ENCODE results near the gene DGKH. TPM values are rescaled to one million over a fixed set of nuclear protein-coding genes. Genes with fewer than 3 reads are reported as not detected.
A peak's percentile ranks its signal among the peaks of the same experiment; 100 is the strongest.

The DGKH gene
- total and polyA plus RNA-seq, 9 of the 15 experiments (the other 6 are each of a cell fraction or from before 2014, with no cell fraction given) = 0.38 to 4.4 (median 3.1) TPM

DNA sequence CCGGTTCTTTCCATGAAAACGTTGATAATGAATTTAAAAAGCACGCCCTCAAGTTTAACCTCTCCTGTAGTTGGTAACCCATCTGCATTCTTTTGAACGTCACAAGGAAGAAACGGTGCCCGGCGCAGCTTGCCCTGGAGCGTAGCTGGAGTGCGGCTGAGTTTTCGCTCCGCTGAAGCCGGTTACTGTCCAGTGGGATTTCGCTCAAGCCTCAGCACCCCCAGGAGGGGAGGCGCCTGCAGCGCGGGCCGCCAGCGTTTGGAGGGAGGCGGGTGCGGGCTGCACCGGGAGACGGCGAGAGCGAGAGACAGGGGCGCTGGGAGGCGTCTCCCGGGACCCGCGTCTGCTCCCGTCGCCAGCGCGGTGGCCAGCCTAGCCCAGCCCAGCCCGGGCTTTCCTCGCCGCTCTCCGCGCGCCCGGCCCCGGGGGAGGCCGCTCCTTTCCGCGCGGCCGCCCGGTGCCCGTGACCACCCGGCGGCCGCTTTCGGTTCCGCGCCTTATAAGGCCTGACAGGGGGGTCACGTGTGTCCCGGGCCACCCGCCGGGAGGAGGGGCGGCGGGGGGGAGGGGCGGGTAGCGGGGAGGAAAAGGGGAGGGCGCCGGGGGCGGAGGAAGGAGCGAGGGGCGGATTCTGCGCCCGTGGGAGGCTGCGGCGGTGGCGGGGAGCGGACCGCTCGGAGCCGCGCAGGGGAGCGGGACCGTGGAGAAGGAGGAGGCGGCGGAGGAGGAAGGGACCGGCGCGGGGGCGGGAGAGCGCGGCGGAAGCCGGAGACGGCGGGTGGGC, 8.3 kb upstream of the DGKH start (continued):
- TF ChIP-seq, protein P1, sequence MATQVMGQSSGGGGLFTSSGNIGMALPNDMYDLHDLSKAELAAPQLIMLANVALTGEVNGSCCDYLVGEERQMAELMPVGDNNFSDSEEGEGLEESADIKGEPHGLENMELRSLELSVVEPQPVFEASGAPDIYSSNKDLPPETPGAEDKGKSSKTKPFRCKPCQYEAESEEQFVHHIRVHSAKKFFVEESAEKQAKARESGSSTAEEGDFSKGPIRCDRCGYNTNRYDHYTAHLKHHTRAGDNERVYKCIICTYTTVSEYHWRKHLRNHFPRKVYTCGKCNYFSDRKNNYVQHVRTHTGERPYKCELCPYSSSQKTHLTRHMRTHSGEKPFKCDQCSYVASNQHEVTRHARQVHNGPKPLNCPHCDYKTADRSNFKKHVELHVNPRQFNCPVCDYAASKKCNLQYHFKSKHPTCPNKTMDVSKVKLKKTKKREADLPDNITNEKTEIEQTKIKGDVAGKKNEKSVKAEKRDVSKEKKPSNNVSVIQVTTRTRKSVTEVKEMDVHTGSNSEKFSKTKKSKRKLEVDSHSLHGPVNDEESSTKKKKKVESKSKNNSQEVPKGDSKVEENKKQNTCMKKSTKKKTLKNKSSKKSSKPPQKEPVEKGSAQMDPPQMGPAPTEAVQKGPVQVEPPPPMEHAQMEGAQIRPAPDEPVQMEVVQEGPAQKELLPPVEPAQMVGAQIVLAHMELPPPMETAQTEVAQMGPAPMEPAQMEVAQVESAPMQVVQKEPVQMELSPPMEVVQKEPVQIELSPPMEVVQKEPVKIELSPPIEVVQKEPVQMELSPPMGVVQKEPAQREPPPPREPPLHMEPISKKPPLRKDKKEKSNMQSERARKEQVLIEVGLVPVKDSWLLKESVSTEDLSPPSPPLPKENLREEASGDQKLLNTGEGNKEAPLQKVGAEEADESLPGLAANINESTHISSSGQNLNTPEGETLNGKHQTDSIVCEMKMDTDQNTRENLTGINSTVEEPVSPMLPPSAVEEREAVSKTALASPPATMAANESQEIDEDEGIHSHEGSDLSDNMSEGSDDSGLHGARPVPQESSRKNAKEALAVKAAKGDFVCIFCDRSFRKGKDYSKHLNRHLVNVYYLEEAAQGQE (IDR thresholded peaks at IDR 0.05; ENCODE audit: borderline replicate concordance) = peak; percentile 26; the same call in 1 of the 2 replicates
- TF ChIP-seq, protein P1 (CRISPR knock-in tag; IDR thresholded peaks at IDR 0.05; ENCODE audit: low read depth) = no peak
- TF ChIP-seq, protein P2, sequence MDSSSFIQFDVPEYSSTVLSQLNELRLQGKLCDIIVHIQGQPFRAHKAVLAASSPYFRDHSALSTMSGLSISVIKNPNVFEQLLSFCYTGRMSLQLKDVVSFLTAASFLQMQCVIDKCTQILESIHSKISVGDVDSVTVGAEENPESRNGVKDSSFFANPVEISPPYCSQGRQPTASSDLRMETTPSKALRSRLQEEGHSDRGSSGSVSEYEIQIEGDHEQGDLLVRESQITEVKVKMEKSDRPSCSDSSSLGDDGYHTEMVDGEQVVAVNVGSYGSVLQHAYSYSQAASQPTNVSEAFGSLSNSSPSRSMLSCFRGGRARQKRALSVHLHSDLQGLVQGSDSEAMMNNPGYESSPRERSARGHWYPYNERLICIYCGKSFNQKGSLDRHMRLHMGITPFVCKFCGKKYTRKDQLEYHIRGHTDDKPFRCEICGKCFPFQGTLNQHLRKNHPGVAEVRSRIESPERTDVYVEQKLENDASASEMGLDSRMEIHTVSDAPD (CRISPR knock-in tag; IDR thresholded peaks at IDR 0.05) = no peak
- TF ChIP-seq BRD9 (IDR thresholded peaks at IDR 0.05; ENCODE audit: low read depth, partially characterized antibody) (no peak), TAF7 (tag; IDR thresholded peaks at IDR 0.05) (no peak), JUND (IDR thresholded peaks at IDR 0.05; ENCODE audit: borderline replicate concordance, low read depth, low read length) (no peak), JUND (tag; IDR thresholded peaks at IDR 0.05; ENCODE audit: borderline replicate concordance, low read depth, low read length) (no peak), PPARD (CRISPR knock-in tag; IDR thresholded peaks at IDR 0.05) (no peak), ARNT (IDR thresholded peaks at IDR 0.05) (no peak), EZH2 (IDR thresholded peaks at IDR 0.05; ENCODE audit: borderline replicate concordance, low read depth, low read length) (no peak), KDM4B (IDR thresholded peaks at IDR 0.05; ENCODE audit: borderline replicate concordance in 2 of 2, low read depth in 1 of 2) (no peak), TGIF2 (CRISPR knock-in tag; IDR thresholded peaks at IDR 0.05) (no peak), ZNF134 (CRISPR knock-in tag; conservative IDR thresholded peaks at IDR 0.05) (no peak), ZFP30 (CRISPR knock-in tag; IDR thresholded peaks at IDR 0.05; ENCODE audit: borderline replicate concordance) (no peak), ZNF444 (CRISPR knock-in tag; IDR thresholded peaks at IDR 0.05) (no peak)
- TF ChIP-seq, protein P3, sequence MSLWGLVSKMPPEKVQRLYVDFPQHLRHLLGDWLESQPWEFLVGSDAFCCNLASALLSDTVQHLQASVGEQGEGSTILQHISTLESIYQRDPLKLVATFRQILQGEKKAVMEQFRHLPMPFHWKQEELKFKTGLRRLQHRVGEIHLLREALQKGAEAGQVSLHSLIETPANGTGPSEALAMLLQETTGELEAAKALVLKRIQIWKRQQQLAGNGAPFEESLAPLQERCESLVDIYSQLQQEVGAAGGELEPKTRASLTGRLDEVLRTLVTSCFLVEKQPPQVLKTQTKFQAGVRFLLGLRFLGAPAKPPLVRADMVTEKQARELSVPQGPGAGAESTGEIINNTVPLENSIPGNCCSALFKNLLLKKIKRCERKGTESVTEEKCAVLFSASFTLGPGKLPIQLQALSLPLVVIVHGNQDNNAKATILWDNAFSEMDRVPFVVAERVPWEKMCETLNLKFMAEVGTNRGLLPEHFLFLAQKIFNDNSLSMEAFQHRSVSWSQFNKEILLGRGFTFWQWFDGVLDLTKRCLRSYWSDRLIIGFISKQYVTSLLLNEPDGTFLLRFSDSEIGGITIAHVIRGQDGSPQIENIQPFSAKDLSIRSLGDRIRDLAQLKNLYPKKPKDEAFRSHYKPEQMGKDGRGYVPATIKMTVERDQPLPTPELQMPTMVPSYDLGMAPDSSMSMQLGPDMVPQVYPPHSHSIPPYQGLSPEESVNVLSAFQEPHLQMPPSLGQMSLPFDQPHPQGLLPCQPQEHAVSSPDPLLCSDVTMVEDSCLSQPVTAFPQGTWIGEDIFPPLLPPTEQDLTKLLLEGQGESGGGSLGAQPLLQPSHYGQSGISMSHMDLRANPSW (CRISPR knock-in tag; IDR thresholded peaks at IDR 0.05) = no peak

Measured in K562 (cell line).